Mammary epithelial cell (primary cell): ENCODE data around the gene SLC7A6OS.

Experiments
- CTCF ChIP-seq, 2 donors: IDR thresholded peaks in 1 of 2; conservative IDR thresholded peaks in 1 of 2; 2 replicates each; pipeline ENCODE4 v1.5.1; 2011 to 2012; ENCODE audit warnings: inconsistent platforms in 2 of 2, low read length in 2 of 2, mild to moderate bottlenecking in 2 of 2, control low read depth in 1 of 2, low read depth in 1 of 2; ENCODE audit not compliant: insufficient read depth in 1 of 2; ENCODE audit errors: extremely low read depth in 1 of 2
- EZH2 ChIP-seq: IDR thresholded peaks from 2 replicates; pipeline ENCODE4 v1.6.1; 2012; ENCODE audit warnings: low read length, inconsistent platforms, borderline replicate concordance

GRCh38 chr16:68275611-68276191, 35.0 kb downstream of the SLC7A6OS start:
- TF ChIP-seq CTCF (conservative IDR thresholded peaks at IDR 0.05 in 1 of 2, IDR thresholded peaks at IDR 0.05 in 1 of 2; ENCODE audit: extremely low read depth in 1 of 2, insufficient read depth in 1 of 2, low read depth in 1 of 2, low read length in 2 of 2) (no peak), EZH2 (no peak)
